T-helper 2 cell treated with Interferon-gamma antibody and Interleukin-4, amounts not matched to agents 5 μg/mL and 100 μg/mL, for 36 hours (primary cell): Measurements from ENCODE around the gene TH.
"Not testable (repeated sequence)": the region's sequence is repeated elsewhere in the genome, so short reads cannot be mapped to it uniquely, and the experiment has no call there.

Source experiments
- DNase-seq: peaks from one replicate; pipeline ENCODE4 v3.0.0; 2021; ENCODE audit warnings: low spot score
- H3K27ac Mint-ChIP-seq: one replicate; pipeline ENCODE4 v1.8.0; 2021; ENCODE audit warnings: mild to moderate bottlenecking, mixed read lengths
- H3K27me3 Mint-ChIP-seq: one replicate; pipeline ENCODE4 v1.8.0; 2021; ENCODE audit warnings: low read depth, mixed read lengths
- H3K36me3 Mint-ChIP-seq: one replicate; pipeline ENCODE4 v1.8.0; 2021; ENCODE audit warnings: low read depth, mixed read lengths
- H3K4me1 Mint-ChIP-seq: one replicate; pipeline ENCODE4 v1.8.0; 2021; ENCODE audit warnings: low read depth, mixed read lengths
- H3K4me3 Mint-ChIP-seq: one replicate; pipeline ENCODE4 v1.8.0; 2022; ENCODE audit warnings: mild to moderate bottlenecking, moderate library complexity, mixed read lengths
- H3K9me3 Mint-ChIP-seq: one replicate; pipeline ENCODE4 v1.8.0; 2021; ENCODE audit warnings: mixed read lengths

Gene TH

GRCh38 chr11:2128511-2129307, 42.9 kb downstream of the TH start:
- Mint-ChIP-seq H3K27ac (no peak overlapping the region), H3K27me3 (peaks cover 17% of the 10 kb centered on the region), H3K4me1 (no peaks in the 10 kb centered on the region), H3K36me3 (no peaks in the 10 kb centered on the region), H3K4me3 (no peak overlapping the region), H3K9me3 (peaks cover 5% of the 10 kb centered on the region)
- no peak for DNase-seq

- Mint-ChIP-seq H3K9me3 (peaks cover 5% of the 10 kb centered on the region), H3K27me3 (peaks cover 17% of the 10 kb centered on the region), H3K4me3 (no peak overlapping the region), H3K27ac (no peak overlapping the region), H3K36me3 (no peaks in the 10 kb centered on the region), H3K4me1 (no peaks in the 10 kb centered on the region)
- no peak for DNase-seq
Observed at GRCh38 chr11:2128130-2128510, 43.5 kb downstream of the TH start.

- peaks cover 5% of the 10 kb centered on the region for H3K9me3 Mint-ChIP-seq
- no peaks in the 10 kb centered on the region for H3K4me1 Mint-ChIP-seq
- DNase-seq = no peak
- H3K27me3 Mint-ChIP-seq = peaks cover 14% of the 10 kb centered on the region
- no peak overlapping the region for H3K27ac Mint-ChIP-seq
- no peak overlapping the region for H3K4me3 Mint-ChIP-seq
- no peaks in the 10 kb centered on the region for H3K36me3 Mint-ChIP-seq
Observed at GRCh38 chr11:2127482-2128129, 44.0 kb downstream of the TH start.

GRCh38 chr11:2126520-2127085, 45.0 kb downstream of the TH start:
- DNase-seq = no peak
- Mint-ChIP-seq H3K27ac (no peak overlapping the region), H3K9me3 (peaks cover 4% of the 10 kb centered on the region), H3K36me3 (no peaks in the 10 kb centered on the region), H3K4me3 (no peak overlapping the region), H3K27me3 (peaks cover 7% of the 10 kb centered on the region), H3K4me1 (no peaks in the 10 kb centered on the region)

GRCh38 chr11:2124736-2125484, 46.7 kb downstream of the TH start:
- not testable (repeated sequence) for H3K27ac Mint-ChIP-seq, DNase-seq, H3K4me1 Mint-ChIP-seq

GRCh38 chr11:2123628-2123960, 48.0 kb downstream of the TH start:
- Mint-ChIP-seq H3K27me3 (no peaks in the 10 kb centered on the region), H3K4me1 (no peaks in the 10 kb centered on the region), H3K27ac (no peak overlapping the region), H3K9me3 (no peaks in the 10 kb centered on the region), H3K36me3 (no peaks in the 10 kb centered on the region), H3K4me3 (no peak overlapping the region)
- no peak for DNase-seq

More at GRCh38 chr11:2124736-2125484, 46.7 kb downstream of the TH start:
- H3K4me3 Mint-ChIP-seq, H3K36me3 Mint-ChIP-seq, H3K27me3 Mint-ChIP-seq, H3K9me3 Mint-ChIP-seq: not testable (repeated sequence)

- Mint-ChIP-seq H3K27me3 (peaks cover 3% of the 10 kb centered on the region), H3K27ac (no peak overlapping the region), H3K9me3 (no peaks in the 10 kb centered on the region), H3K4me3 (no peak overlapping the region), H3K36me3 (no peaks in the 10 kb centered on the region), H3K4me1 (no peaks in the 10 kb centered on the region)
- no peak for DNase-seq
Observed at GRCh38 chr11:2122907-2123627, 48.5 kb downstream of the TH start.

GRCh38 chr11:2122222-2122906, 49.3 kb downstream of the TH start:
- Mint-ChIP-seq H3K36me3 (no peaks in the 10 kb centered on the region), H3K27ac (no peak overlapping the region)
- no peak for DNase-seq

GRCh38 chr11:2121227-2122130, 50.1 kb downstream of the TH start:
- DNase-seq = no peak
- peaks cover 8% of the 10 kb centered on the region for H3K27me3 Mint-ChIP-seq
- no peak overlapping the region for H3K4me3 Mint-ChIP-seq
- H3K9me3 Mint-ChIP-seq = no peaks in the 10 kb centered on the region
- H3K27ac Mint-ChIP-seq = no peak overlapping the region
- H3K4me1 Mint-ChIP-seq = no peaks in the 10 kb centered on the region
- no peaks in the 10 kb centered on the region for H3K36me3 Mint-ChIP-seq

More at GRCh38 chr11:2122222-2122906, 49.3 kb downstream of the TH start:
- Mint-ChIP-seq H3K4me3 (no peak overlapping the region), H3K27me3 (peaks cover 7% of the 10 kb centered on the region), H3K4me1 (no peaks in the 10 kb centered on the region), H3K9me3 (no peaks in the 10 kb centered on the region)

- Mint-ChIP-seq H3K36me3 (no peaks in the 10 kb centered on the region), H3K27me3 (peaks cover 11% of the 10 kb centered on the region), H3K4me1 (no peaks in the 10 kb centered on the region), H3K27ac (no peak overlapping the region), H3K4me3 (no peak overlapping the region), H3K9me3 (no peaks in the 10 kb centered on the region)
- DNase-seq = no peak
Observed at GRCh38 chr11:2120359-2121100, 51.1 kb downstream of the TH start.

GRCh38 chr11:2118677-2119076, 52.9 kb downstream of the TH start:
- no peak overlapping the region for H3K27ac Mint-ChIP-seq
- no peaks in the 10 kb centered on the region for H3K9me3 Mint-ChIP-seq
- H3K36me3 Mint-ChIP-seq = no peaks in the 10 kb centered on the region
- no peak for DNase-seq
- peaks cover 11% of the 10 kb centered on the region for H3K27me3 Mint-ChIP-seq
- H3K4me3 Mint-ChIP-seq = no peak overlapping the region
- no peaks in the 10 kb centered on the region for H3K4me1 Mint-ChIP-seq

GRCh38 chr11:2116680-2117079, 54.9 kb downstream of the TH start:
- no peak overlapping the region for H3K27ac Mint-ChIP-seq
- H3K36me3 Mint-ChIP-seq = no peaks in the 10 kb centered on the region
- H3K9me3 Mint-ChIP-seq = no peaks in the 10 kb centered on the region
- no peak for DNase-seq
- H3K4me3 Mint-ChIP-seq = no peak overlapping the region
- H3K27me3 Mint-ChIP-seq = peaks cover 11% of the 10 kb centered on the region
- no peaks in the 10 kb centered on the region for H3K4me1 Mint-ChIP-seq
